NCI-H128 (cell line): ENCODE results near the gene FAM107A.

Experiments
- DNase-seq: peaks from one replicate; lab custom pipeline; 2025; ENCODE audit not compliant: unreplicated experiment; lab: John Stamatoyannopoulos, UW

Gene FAM107A

DNA sequence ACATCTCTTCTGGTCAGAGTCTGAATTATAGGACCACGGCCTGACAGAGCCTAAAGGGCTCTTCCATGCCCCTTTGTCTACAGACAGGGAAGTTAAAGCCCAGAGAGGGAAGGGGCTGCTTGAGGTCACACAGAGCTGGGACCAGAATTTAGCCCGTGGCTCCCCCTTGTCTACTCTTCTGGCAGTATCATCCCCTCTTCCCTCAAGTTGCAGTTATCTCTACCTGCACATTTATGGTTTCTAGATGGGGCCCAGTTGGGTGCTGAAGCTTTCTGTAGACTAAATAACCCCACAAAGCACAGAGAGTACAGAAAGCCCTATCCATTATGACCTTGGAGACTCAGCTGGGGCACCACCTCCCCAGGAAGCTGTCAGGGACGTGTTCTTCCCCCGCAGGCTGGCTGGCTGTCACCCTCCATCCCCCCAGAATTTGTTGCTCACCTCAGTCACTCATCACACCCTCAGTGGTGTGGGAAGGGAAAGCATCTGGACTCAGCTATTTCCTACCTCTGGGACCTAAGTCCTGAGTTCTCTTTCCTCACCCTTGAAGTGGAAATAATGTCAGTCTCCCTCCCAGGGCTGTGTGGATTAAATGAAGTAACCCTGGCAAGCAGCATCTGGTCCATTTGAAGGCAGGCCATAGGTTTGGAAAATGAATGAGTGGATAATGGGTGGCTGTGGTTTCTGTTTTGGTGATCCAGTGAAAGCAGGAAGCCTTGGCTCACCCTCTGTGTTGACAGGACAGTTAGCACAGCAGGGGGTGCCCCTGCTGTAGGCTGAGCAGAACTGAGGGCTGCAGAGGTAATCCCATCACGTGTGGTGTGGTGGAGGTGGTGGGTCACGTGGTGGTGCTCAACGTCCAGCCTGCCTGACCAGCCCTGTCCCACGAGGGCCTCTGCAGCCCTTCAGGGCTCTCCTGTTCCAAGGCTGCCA is 56.5 kb downstream of the FAM107A start:
- no peak for DNase-seq

DNA sequence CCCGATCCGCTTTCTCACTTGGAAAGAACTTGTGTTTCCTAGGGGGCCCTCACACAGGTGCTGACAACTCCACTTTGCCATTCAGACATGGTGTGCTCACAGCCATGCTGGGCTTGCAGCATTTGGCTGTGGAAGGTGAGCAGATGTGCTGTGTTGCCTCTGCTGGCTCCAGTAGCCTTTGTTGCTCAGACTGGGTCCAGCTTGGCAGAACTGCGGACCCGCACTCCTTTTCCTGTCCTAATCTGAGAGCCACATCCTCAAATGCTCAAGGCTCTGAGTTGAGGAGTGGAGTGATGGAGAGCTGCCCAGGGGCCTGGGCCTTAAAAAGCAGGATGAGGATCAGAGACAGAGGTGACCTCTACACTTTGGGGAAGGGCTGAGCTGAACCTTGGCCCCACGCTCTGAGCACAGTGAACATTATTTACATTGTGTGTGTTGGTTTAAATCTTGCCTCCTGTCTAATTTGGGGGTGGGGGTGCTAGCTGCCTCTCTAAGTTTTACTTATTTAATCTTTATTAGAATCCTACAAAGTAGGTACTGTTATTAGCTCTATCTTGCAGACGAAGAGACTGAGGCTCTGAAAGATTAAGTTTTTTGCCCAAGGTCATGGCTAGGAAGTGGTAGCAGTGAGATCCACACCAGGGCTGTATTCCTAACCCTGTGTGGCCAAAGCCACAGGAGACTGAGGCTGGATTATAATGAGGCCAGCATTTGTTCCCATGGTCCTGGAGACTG is 57.4 kb downstream of the FAM107A start:
- no peak for DNase-seq

DNA sequence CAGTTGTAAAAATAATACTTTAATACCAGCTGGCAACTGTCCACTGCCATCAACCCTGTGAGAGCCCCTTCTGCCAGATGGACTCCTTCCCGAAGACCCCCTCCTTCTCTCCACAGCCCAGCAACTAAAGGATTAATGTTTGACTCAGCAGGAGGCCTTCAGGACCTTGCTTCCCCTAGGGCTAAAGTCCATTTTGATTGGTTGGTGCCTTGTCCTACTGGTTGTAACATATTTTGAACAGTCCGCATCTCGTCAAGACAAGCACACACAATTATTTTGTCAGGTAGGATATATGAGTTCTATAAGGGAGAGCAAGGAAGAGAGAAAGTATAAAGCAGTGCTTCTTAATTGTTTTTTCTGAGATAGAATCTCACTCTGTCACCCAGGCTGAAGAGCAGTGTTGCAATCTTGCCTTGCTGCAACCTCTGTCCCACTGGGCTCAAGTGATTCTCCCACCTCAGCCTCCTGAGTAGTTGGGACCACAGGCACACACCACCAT is 58.9 kb downstream of the FAM107A start:
- DNase-seq = no peak

DNA sequence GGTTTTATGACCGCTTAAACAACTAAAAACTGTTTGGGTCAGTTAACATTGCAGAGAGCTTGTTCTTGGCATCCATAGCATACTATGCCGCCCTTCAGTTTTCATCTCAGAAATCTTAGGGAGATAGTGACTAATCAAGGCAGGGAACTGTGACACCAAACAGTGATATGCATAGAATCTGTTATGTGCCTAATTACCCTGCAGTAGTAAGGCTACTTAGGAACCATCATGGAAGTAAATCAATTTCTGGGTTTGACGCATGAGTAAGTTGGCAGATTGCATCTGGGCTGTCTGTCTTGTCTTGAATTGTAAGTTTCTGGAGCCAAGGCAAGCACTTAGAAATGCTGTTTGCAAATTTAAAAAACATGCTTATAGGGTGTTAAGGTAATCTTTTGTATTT is 62.8 kb downstream of the FAM107A start:
- DNase-seq = no peak
